GM12864 (cell line): Measurements from ENCODE around the gene RTEL1.

Experiments used
- DNase-seq: peaks from one replicate; pipeline ENCODE4 v3.0.0-alpha.2; 2011; ENCODE audit warnings: low read depth
- H3K4me3 ChIP-seq: 2 replicates; pipeline ENCODE4 v1.5.1; 2011; ENCODE audit warnings: mild to moderate bottlenecking, low read depth, low read length, control low read depth
- CTCF ChIP-seq: IDR thresholded peaks from 2 replicates; pipeline ENCODE4 v1.5.1; 2011; ENCODE audit warnings: low read depth, mild to moderate bottlenecking, moderate library complexity, low read length, control low read depth, inconsistent platforms; ENCODE audit errors: missing control alignments

The RTEL1 gene

DNA sequence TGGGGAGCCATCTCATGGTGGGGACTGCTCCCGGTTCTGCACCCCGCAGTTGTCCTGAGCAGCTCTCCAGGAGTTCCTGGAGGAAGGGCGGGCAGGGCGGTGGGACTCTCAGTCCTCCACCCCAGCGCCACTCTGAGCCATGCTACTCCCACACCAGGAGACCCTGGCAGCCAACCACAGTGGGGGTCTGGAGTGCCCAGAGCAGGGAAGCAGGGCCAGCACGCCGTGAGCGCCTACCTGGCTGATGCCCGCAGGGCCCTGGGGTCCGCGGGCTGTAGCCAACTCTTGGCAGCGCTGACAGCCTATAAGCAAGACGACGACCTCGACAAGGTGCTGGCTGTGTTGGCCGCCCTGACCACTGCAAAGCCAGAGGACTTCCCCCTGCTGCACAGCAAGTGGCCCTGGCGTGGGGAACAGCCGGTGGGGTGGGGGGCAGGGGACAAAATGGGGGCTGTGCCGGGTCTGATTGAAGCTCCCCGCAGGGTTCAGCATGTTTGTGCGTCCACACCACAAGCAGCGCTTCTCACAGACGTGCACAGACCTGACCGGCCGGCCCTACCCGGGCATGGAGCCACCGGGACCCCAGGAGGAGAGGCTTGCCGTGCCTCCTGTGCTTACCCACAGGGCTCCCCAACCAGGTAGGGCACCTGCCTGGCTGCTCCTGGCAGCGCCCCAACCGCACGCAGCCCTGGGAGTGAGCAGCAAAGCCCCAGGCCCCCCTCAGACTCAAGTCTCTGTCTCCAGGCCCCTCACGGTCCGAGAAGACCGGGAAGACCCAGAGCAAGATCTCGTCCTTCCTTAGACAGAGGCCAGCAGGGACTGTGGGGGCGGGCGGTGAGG is 36.7 kb downstream of the RTEL1 start:
- no peak overlapping the region for H3K4me3 ChIP-seq
- TF ChIP-seq CTCF, result no peak
- no peak for DNase-seq

- no peak overlapping the region for H3K4me3 ChIP-seq
- no peak for DNase-seq
- no peak for TF ChIP-seq CTCF
Measured at GRCh38 chr20:63695424-63696305, 37.6 kb downstream of the RTEL1 start.

DNA sequence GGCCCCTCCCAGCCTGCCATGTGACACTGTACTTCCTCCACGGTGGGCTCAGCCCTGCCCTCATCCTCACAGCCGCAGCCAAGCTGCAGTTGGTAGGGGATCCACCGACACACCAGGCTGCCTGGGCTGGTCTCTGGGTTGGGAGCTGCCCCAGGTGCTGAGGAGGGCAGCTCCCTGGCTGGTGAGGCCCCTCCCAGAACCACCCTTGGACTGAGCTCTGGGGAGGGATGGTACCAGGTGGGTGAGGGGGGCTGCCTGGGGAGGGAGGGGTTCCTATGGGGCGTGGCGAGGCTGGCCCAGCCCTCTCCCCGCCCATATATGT is 38.2 kb downstream of the RTEL1 start:
- TF ChIP-seq CTCF, result no peak
- H3K4me3 ChIP-seq, result no peak overlapping the region
- no peak for DNase-seq

GRCh38 chr20:63696628-63697356 is 38.7 kb downstream of the RTEL1 start, which contains the start of gene TNFRSF6B:
Gene TNFRSF6B, plus strand, starts transcription at chr20:63696652. Its CDS starts 116 bp downstream, at chr20:63696768.
- no peak within 1 kb of the TSS for H3K4me3 ChIP-seq
- no peak for TF ChIP-seq CTCF
- no peak for DNase-seq

- DNase-seq, result no peak
- no peak overlapping the region for H3K4me3 ChIP-seq
- TF ChIP-seq CTCF, result no peak
Measured at GRCh38 chr20:63697357-63697867, 39.3 kb downstream of the RTEL1 start.

- no peak overlapping the region for H3K4me3 ChIP-seq
- no peak for TF ChIP-seq CTCF
- DNase-seq, result no peak
Measured at GRCh38 chr20:63697868-63698545, 39.9 kb downstream of the RTEL1 start.
